SH-SY5Y (cell line): Measurements from ENCODE around the gene ZNF91.

Source experiments
- GATA2 ChIP-seq: IDR thresholded peaks from 2 replicates; pipeline ENCODE4 v1.6.1; 2011; ENCODE audit warnings: mild to moderate bottlenecking, low read depth, low read length
- GATA3 ChIP-seq: IDR thresholded peaks from 2 replicates; pipeline ENCODE4 v1.6.1; 2011; ENCODE audit warnings: low read depth, mild to moderate bottlenecking, low read length, moderate library complexity

- TF ChIP-seq GATA3 (no peak), GATA2 (no peak)
These were observed 45.5 kb upstream of the ZNF91 start for GRCh38 chr19:23440791-23441190.
